NK-92 treated with Interleukin-12 subunit alpha and Interleukin-12 subunit beta, amount 100 ng/mL, for 24 hours (cell line): ENCODE data around the gene SUN1.

Experiments
- DNase-seq: peaks from one replicate; lab custom pipeline; 2025; lab: John Stamatoyannopoulos, UW

The SUN1 gene

DNA sequence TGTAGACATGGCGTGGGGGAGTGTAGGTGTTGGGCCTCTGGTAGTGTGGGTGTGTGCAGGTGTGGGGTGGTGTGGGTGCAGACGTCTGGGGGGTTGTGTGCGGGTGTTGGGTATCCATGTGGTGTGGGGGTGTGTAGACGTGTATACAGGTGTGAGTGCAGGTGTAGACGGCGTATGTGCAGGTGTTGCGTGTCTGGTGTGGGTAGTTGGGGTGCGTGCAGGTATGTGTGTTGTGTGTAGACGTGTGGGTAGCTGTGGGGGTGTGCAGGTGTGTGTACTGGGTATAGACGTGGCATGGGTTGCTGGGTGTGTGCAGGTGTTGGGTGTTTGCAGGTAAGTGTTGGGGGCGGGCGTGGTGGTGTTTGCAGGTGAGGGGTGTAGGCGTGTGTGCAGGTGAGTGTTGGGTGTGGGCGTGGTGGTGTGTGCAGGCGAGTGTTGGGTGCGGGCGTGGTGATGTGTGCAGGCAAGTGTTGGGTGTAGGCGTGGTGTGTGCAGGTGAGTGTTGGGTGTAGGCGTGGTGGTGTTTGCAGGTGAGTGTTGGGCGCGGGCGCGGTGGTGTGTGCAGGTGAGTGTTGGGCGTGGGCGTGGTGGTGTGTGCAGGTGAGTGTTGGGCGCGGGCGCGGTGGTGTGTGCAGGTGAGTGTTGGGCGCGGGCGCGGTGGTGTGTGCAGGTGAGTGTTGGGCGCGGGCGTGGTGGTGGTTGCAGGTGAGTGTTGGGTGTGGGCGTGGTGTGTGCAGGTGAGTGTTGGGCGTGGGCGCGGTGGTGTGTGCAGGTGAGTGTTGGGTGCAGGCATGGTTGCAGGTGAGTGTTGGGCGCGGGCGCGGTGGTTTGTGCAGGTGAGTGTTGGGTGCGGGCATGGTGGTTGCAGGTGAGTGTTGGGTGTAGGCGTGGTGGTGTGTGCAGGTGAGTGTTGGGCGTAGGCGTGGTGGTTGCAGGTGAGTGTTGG lies 60.6 kb downstream of the SUN1 start:
- no peak for DNase-seq

DNA sequence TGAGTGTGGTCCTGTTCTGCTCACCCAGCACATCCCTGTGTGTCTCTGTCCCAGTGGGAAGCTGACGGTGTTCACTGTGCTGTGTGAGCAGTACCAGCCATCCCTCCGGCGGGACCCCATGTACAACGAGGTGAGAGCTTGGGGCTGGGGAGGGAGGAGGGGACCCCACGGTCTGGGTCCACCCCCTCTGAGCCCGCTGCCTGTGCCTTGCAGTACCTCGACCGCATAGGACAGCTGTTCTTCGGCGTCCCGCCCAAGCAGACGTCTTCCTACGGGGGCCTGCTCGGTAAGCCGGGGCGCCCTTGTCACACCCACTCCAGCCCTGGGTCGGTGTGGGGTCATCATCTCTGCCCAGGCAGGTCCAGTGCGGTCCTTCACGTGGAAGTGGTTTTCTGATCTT lies 61.4 kb downstream of the SUN1 start:
- DNase-seq, result no peak

DNA sequence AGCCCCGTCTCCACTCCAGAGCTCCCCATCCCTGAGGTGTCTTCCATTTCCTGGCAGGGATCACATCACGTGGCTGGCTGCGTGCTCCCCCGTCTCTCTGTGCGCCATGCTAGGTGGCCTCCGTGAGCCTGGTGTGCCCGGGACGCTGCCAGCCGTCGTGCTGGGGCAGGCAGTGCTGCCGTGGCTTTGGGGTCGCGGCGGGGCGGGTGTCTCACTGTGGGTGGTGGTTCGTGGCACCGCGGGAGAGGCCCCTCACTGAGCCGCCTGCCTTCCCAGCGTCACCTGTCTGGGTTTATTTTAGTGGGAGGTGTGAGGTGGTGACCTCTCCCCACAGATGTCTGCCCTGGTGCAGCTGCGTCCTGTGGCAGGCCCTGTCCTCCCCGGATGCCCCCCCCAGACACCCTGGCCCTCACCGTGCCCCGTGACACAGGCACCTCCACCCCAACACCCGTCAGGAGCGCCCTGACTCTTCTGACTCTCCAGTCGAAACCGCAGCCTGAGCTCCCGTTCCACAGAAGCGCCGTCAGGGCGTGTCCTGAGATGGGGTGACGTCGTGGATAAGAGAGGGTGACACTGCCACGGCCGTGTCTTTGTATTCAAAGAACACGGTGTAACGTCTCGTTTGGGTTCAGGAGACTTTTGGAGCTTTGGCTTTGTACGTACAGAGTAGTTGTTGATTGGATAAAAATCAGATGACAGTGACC lies 62.0 kb downstream of the SUN1 start:
- no peak for DNase-seq

DNA sequence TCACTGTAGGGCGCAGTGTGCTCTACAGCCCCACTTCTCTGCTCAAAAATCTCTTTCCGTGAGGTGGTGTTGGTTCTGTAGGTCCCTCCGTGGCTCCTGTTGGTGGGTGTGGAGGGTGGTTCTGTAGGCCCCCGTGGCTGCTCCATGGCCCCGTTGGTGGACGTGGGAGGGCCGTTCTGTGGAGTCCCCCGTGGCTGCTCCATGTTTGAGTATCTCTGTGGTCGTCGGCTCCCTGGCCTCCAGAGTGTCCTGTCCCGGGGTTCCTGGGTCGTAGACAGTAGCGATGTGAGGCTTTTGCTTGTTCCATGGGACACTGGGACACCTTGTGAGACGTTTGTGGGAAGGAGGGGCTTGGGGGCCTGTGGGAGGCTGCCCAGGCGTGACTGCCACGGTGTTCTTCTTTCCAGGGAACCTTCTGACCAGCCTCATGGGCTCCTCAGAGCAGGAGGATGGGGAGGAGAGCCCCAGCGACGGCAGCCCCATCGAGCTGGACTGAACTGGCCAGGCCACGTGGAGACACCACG lies 62.7 kb downstream of the SUN1 start:
- DNase-seq, result no peak

DNA sequence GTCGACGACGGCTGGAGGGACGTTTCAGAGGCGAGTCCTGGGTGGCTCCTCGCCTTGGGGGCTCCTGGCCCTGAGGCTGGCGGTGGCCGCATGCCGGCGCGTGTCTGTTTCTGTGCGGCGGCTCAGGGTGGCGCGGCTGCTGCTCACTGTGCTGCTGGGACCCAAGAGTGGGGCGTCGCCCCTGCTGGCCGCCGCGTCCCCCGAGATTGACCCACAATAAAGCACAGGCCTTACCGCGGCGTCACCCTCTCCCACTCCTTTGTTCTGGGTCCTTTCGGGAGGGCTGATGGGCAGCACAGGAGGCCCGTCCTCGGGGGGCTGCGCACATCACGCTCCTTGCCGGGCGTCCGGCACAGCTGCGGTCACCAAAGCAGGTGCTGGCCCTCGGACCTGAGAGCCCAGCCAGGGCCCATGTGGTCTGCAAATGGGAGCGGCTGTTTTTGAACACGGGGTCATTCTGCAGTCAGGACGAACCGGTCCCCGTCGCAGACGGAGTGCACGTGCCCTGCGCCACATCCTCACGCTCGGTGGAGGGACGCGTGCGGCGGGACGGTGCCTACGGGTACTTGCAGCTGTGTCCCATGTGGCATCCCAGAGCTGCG lies 63.3 kb downstream of the SUN1 start:
- DNase-seq, result no peak

DNA sequence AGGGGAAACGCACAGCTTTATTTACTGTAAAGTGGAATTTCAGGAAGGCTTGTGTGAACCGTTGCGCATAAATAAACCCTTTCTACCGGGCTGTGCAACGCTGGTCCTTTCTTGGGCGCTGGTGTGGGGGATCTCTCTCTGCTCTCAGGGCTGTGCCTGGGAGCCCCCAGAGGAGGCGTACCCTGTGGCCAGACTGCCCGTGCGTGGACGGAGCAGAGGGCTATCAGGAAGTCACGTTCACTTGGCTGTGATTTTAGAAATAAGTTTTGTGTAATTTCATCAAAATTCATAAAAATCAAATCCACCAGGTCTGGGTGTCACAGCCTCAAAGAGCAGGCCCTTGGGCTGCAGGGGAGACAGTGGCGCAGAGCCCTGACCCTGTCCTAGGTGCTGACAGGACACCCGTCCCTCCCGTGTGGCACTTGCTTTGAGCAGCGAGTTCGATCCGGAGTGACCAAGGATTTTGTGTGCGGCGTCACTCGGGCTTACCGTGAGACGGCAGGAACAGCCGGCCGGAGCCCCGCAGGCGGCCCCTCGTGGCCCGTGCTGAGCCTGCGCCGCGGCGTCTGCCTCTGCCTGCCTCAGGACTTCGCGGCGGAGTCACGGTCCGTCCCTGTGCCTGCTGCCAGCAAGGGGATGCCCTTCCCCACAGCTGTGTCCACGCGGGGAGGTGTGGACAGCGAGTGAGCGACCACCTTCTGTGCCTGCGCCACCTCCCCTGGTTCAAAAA lies 64.2 kb downstream of the SUN1 start:
- no peak for DNase-seq

DNA sequence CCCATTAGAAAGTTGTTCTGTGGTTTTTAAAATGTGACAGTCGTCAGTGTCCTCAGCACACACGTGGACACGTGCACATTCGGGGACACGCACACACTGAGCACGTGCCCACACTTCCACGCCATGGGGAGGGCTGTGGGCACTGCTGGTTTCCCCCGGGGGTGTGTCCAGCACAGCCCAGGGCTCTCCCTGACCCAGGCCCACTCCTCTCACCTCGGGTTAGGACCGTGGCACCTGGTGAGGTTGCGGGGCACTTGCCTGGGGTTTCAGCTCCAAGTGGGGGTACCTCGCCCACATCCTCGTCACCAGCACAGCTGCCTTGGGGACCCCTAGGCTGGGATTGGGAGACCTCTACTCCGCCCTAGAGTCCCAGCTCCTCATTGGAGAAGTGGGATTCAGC lies 64.8 kb downstream of the SUN1 start:
- no peak for DNase-seq

DNA sequence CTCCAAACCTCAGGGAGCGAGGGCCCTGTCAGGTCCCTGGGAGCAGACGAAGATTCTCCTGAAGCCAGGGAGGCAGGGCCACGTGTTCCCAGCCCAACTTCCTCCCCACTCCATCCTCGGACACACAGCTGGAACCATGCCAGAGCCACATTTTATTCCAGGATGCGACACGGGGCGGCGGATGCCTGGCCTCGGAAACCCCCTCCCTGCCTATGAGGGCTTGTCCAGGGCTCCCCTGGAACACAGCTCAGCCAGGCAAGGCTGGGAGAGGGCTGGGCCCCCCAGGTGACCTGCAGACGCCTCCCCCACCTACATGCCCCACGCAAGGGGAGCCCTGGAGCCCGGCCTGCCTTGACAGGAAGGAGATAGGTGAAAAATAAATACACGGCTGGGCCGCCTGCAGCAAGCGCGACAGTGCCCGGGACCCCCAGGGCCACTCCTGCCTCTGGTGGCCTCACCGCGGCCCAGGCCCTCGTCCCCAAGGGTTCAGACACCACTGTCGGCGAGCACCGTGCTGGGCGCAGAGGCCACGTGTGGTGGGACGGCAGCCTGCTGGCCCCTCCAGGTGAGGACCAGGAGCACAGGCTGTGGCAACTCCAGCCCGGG lies 65.6 kb downstream of the SUN1 start:
- no peak for DNase-seq

DNA sequence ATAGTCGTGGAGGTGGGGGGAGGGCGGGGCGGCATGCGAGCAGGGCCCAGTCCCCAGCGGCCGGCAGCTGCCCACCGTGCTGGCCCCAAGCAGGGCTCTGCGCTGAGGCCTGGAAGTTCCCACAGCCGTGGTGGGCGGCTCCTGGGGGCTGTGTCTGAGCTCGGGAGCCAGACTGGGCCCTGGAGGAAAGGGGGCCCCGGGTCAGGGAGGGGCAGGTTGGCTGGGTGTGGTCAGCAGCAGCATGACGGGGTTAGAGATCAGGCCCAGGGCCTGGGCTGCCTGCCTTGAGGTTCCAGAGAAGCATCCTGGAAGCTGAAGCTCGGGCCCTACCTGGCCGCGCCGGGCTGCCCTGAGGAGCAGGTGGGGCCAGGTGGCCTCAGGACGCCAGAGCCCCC lies 66.2 kb downstream of the SUN1 start:
- DNase-seq, result no peak

DNA sequence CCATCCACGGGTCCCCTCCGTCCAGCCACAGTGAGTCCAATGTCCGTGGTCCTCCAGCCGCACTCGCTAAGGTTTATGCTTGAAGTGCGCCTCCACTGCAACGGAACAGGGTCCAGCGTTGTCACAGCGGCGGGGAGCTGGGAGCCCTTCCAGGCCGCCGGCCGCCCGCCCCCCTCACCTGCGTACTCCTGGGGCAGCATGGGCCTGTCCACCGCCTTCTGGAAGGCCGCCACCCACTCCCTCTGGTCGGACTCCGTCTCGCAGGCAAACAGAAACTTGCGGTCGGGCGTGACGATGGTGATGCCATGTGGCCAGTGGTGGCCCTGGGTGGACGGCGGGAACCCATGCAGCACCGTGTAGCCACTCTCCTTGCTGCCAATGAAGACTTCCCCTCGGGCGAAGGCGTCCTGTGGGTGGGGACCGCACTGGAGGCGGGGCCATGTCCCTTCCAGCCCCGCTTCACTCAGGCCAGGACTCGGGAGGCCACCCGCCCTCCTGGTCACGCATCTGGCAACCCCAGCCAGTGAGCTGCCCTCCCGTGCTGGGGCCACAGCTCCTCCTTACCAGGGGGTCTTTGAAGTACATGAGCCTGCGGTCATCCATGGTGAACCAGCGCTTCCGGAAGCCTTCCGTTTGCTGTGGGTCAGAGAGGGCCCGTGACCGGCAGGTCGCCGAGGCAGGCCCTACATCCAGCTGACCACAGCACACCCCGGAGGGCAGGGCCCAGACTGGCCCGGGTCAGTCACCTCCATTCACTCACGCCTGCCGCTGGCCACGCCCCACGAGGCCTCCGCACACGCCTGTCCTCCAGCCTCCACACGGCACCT lies 66.8 kb downstream of the SUN1 start:
- no peak for DNase-seq

DNA sequence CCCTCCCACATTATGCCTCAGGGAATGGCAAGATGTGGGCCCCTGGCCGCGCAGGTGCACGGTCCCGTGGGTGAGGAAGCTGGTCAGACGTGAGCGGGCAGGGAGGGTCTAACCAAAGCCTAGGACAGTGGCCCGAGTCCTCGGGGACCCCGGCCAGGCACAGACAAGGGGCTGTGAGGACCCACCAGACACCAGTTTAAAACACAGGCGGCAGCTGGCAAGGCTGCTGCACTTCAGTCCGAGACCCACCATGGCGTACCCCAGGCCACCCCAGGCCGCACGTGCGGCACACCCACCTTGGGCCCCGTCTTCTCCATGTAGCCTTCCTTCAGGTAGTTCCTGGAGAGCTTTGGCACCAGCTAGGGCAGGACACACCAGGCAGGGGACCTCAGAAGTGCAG lies 67.5 kb downstream of the SUN1 start:
- no peak for DNase-seq

DNA sequence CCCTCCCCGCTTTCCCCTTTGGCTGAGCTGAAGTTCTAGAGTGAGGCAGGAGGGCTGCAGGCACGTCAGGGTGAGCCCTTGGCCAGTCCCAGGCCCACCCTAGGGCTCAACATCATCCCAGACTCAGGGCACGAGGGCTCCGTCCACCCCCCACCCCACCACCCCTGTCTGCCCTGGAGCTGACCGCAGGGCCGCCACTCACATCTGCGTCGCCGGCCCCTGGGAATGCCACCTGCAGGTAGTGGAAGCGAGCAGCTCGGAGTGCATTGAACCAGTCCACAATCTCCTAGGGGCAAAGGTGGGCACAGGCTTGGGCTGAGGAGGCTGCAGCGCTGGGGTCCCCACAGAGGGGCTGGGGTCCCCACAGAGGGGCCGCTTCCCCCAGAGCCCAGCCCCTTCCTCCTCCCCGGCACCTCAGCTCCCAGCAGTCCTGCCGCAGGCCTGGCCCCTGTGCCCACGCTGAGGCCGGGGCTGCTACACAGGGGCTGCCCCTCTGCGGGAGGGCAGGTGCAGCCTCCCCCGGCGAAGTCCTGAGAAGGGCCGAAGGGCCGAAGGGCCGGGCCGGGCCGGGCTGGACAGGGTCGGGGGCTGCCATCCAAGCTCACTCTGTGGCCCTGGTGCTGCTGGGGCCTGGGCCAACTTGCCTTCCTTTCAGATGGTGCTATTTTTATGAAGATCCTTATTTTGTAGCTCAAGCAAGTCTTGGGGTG lies 68.2 kb downstream of the SUN1 start:
- DNase-seq, result no peak

DNA sequence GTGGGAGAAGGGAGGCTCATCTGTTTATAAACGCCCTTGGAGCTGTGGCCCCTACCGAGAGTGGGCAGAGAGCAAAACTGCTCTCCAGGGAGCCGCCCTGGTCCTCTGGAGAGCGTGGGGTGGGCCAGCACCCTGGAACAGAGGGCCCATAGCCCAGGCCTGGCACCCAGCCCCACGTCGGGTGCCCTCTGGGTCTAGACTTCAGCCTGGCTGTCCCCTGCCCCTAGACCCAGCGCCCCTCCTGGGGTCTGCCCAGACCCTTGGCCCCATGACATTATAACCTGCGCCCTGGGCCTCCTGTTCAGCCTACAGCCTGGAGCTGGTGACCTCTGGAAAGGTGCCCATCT lies 68.7 kb downstream of the SUN1 start:
- no peak for DNase-seq

DNA sequence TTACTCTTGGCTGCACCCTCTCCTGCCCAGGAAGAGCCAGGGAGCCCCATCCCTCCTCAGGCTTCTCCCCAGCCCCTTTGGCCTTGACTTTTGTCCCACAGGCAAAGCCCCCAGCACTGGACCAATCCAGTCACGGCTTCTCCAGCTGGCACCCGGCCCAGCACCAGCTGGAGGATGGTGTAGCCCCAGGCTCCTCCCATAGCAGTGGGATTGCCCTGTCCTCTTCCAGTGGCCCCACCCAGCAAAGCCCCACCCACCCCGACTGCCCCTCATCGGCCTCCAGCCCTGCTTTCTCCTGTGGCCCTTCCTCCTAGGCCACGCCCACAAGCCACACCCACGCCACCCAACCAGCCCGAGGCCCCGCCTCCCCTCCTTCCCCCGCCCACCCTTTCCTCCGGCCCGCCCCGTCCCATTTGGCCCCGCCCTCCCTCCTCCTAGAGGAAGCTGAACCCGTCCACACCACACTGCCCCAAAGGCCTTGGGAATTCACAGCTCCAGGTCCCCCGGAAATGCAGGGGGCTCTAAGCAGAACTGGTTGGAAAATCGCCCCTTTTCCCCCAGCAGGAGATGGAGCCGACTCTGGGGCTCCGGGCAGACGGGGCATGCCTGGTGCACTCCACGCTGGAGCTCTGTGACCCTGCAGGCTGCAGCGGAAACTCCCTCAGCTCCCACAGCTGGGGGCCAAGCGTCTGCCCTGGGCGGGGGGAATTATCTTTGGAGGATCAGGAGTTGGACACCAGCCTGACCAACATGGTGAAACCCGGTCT lies 69.3 kb downstream of the SUN1 start:
- DNase-seq, result no peak

DNA sequence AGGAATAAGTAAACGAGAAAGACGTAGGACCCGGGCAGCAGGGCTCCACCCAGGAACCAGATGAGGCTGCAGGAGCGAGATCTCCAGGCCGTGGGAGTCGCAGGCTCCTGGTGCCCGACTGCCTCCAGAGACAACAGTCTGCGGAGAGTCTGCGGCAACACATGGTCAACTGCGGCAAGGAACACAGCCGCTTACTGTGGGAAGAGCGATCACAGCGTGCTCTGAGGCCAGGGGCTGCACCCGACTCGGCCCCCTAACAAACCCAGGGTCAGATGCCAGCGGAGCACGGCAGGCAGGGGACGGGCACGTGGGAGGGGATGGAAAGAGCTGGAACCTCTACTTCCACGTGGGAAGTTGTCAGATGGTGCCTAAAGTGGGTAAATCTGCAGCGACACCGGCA lies 70.7 kb downstream of the SUN1 start:
- DNase-seq, result no peak

DNA sequence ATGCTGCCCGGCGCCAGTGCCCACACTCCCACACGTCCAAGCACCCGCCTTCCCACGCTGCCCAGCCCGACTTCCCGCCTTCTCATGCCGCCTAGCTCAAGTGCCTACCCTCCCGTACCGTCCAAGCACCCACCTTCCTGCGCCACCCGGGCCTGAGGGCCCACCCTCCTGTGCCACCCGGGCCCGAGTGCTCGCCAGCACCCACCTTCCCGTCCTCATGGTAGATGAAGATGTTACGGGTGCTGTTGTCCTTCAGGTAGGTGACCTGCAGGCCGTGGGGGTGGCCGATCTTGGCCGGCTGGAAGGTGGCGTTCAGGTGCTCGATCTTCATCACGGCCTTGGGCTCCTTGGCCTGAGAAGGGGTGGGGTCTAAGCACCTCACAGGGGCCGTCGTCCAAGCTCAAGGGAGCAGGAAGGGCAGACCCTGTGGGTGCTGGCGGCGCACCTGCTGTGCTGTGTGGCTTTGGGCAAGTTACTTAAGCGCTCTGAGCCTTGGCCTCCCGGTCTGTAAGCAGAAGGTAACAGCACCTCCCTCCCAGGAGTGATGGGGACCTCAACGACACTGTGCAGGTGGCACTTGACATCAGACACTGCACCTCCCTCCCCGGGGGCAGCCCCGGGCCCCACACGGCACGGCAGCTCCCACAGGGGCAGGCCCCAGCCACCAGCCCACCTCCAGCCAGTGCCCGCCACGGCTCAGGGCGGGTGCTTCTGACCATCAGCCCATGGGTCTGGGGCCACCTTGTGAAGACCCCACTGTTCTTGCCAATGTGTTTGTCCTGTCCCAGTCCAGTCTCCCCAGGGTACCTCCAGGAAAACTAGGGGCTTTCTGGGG lies 71.9 kb downstream of the SUN1 start:
- no peak for DNase-seq

DNA sequence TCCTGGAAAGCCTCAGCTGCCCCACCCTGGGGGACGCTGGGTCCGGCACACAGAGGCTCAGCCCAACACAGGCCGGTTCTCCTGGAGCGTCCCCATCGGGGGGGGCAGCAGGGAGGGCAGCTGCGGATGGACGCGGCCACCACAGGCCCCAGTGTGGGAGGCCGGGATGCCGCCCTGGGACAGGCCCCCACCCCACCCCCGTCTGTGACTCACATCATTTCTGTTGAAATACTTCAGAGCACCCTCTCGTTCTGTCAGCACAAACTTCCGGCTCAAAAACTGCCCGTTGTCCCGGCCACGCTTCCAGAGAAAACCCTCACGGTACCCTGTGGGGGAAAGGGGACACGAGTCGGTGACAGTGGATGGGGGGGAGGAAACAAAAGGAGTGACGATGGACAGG lies 72.6 kb downstream of the SUN1 start:
- DNase-seq, result no peak

DNA sequence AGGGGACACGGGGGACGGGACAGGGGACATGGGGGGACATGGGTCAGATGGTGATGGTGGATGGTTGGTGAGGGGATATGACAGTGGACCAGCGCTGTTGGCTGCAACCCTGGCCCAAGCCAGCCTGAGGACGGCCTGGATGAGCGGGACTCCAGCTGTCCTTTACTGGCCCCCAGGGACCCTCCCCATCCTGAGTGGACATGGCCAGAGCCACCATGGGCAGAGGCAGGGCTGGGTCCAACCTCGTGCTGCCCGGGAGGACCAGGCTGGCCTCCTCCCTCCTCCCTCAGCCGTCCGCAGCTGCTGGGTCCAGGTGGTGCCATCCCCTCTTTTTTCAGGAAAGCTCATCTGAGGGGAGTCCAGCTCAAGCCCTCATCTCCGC lies 74.5 kb downstream of the SUN1 start:
- no peak for DNase-seq
